H9 (cell line): ENCODE data around the gene NPAS2. TPM values are rescaled to one million over a fixed set of nuclear protein-coding genes. Genes with fewer than 3 reads are reported as not detected.

Source experiments
- DNase-seq: peaks from one replicate; pipeline ENCODE4 v3.0.0-alpha.2; 2017
- H2AFZ ChIP-seq: one replicate; pipeline ENCODE4 v1.6.1; 2013; ENCODE audit warnings: mild to moderate bottlenecking, low read length, control low read depth, moderate library complexity
- H2AK5ac ChIP-seq: 2 replicates; pipeline ENCODE4 v1.6.1; 2013; ENCODE audit warnings: low read length, control low read depth, mixed read lengths; ENCODE audit not compliant: insufficient read length
- H2BK120ac ChIP-seq: one replicate; pipeline ENCODE4 v1.6.1; 2013; ENCODE audit warnings: low read depth, mild to moderate bottlenecking, low read length, control low read depth, inconsistent platforms; ENCODE audit not compliant: poor library complexity, severe bottlenecking
- H2BK12ac ChIP-seq: 2 replicates; pipeline ENCODE4 v1.6.1; 2013; ENCODE audit warnings: low read length, control low read depth, mixed read lengths, low read depth; ENCODE audit not compliant: insufficient read length
- H2BK15ac ChIP-seq: 2 replicates; pipeline ENCODE4 v1.6.1; 2013; ENCODE audit warnings: low read depth, low read length, control low read depth
- H2BK20ac ChIP-seq: one replicate; pipeline ENCODE4 v1.6.1; 2013; ENCODE audit warnings: low read depth, mild to moderate bottlenecking, low read length, control low read depth, inconsistent platforms; ENCODE audit not compliant: poor library complexity, severe bottlenecking
- H2BK5ac ChIP-seq: 2 replicates; pipeline ENCODE4 v1.6.1; 2013; ENCODE audit warnings: low read length, control low read depth, mixed read lengths; ENCODE audit not compliant: insufficient read length
- H3K14ac ChIP-seq: 2 replicates; pipeline ENCODE4 v1.6.1; 2013; ENCODE audit warnings: low read length, control low read depth; ENCODE audit not compliant: insufficient read depth
- H3K18ac ChIP-seq: 2 replicates; pipeline ENCODE4 v1.6.1; 2013; ENCODE audit warnings: low read depth, mild to moderate bottlenecking, mixed read lengths, low read length, control low read depth; ENCODE audit not compliant: insufficient read length
- H3K23ac ChIP-seq: 2 replicates; pipeline ENCODE4 v1.6.1; 2013; ENCODE audit warnings: low read length, control low read depth, mixed read lengths, low read depth; ENCODE audit not compliant: insufficient read length
- H3K23me2 ChIP-seq: 2 replicates; pipeline ENCODE4 v1.6.1; 2013; ENCODE audit warnings: low read depth, mild to moderate bottlenecking, mixed read lengths, low read length, control low read depth; ENCODE audit not compliant: insufficient read length, poor library complexity, severe bottlenecking
- H3K27ac ChIP-seq: 2 replicates; pipeline ENCODE4 v1.5.1; 2013; ENCODE audit warnings: low read length, control low read depth, mixed read lengths, low read depth; ENCODE audit not compliant: insufficient read length
- H3K27me3 ChIP-seq: 2 replicates; pipeline ENCODE4 v1.6.1; 2013; ENCODE audit warnings: low read length, control low read depth, inconsistent platforms; ENCODE audit not compliant: insufficient read depth
- H3K4ac ChIP-seq: 2 replicates; pipeline ENCODE4 v1.6.1; 2013; ENCODE audit warnings: low read depth, mild to moderate bottlenecking, control low read depth, inconsistent platforms, low read length, moderate library complexity
- H3K4me1 ChIP-seq: 2 replicates; pipeline ENCODE4 v1.6.1; 2013; ENCODE audit warnings: low read length, control low read depth, inconsistent platforms; ENCODE audit not compliant: insufficient read depth
- H3K4me2 ChIP-seq: 2 replicates; pipeline ENCODE4 v1.6.1; 2013; ENCODE audit warnings: low read length, control low read depth, mixed read lengths; ENCODE audit not compliant: insufficient read length, insufficient read depth
- H3K56ac ChIP-seq: 2 replicates; pipeline ENCODE4 v1.6.1; 2013; ENCODE audit warnings: low read depth, mild to moderate bottlenecking, mixed read lengths, low read length, control low read depth; ENCODE audit not compliant: insufficient read length
- H3K79me1 ChIP-seq: 2 replicates; pipeline ENCODE4 v1.6.1; 2013; ENCODE audit warnings: low read depth, mild to moderate bottlenecking, moderate library complexity, low read length, control low read depth, inconsistent platforms; ENCODE audit not compliant: insufficient read depth, poor library complexity, severe bottlenecking
- H3K79me2 ChIP-seq: 2 replicates; pipeline ENCODE4 v1.6.1; 2013; ENCODE audit warnings: low read length, control low read depth, inconsistent platforms; ENCODE audit not compliant: insufficient read depth
- H3K9ac ChIP-seq: 2 replicates; pipeline ENCODE4 v1.6.1; 2013; ENCODE audit warnings: low read length, control low read depth, mixed read lengths; ENCODE audit not compliant: insufficient read length; ENCODE audit errors: extremely low read depth
- H3K9me3 ChIP-seq: one replicate; pipeline ENCODE4 v1.6.1; 2013; ENCODE audit warnings: low read depth, low read length, inconsistent platforms; ENCODE audit not compliant: control insufficient read depth
- H3T11ph ChIP-seq: one replicate; pipeline ENCODE4 v1.6.1; 2013; ENCODE audit warnings: mild to moderate bottlenecking, low read length, control low read depth, inconsistent platforms
- H4K20me1 ChIP-seq: one replicate; pipeline ENCODE4 v1.6.1; 2013; ENCODE audit not compliant: control insufficient read depth, insufficient read length, insufficient read depth
- H4K5ac ChIP-seq: 2 replicates; pipeline ENCODE4 v1.6.1; 2013; ENCODE audit warnings: low read depth, mild to moderate bottlenecking, mixed read lengths, low read length, control low read depth; ENCODE audit not compliant: insufficient read length
- H4K8ac ChIP-seq: replicated peaks from 2 replicates; pipeline ENCODE4 v1.6.1; 2013; ENCODE audit warnings: low read length, control low read depth, mixed read lengths, low read depth; ENCODE audit not compliant: insufficient read length
- H4K91ac ChIP-seq: 2 replicates; pipeline ENCODE4 v1.6.1; 2013; ENCODE audit warnings: low read depth, mild to moderate bottlenecking, moderate library complexity, mixed read lengths, low read length, control low read depth; ENCODE audit not compliant: insufficient read length
- H3K27ac Mint-ChIP-seq, 3 experiments: 2 replicates in 2 of 3; 3 replicates in 1 of 3; pipeline ENCODE4 v1.8.0; 2020 to 2021; ENCODE audit warnings: mixed read lengths in 3 of 3, mild to moderate bottlenecking in 1 of 3, moderate library complexity in 1 of 3
- H3K27me3 Mint-ChIP-seq: 2 replicates; pipeline ENCODE4 v1.8.0; 2021; ENCODE audit warnings: low read depth, mild to moderate bottlenecking, moderate library complexity, mixed read lengths
- H3K36me3 Mint-ChIP-seq, 3 experiments: 2 replicates in 2 of 3; 3 replicates in 1 of 3; pipeline ENCODE4 v1.8.0; 2020 to 2021; ENCODE audit warnings: low read depth in 3 of 3, mixed read lengths in 3 of 3; ENCODE audit not compliant: insufficient read depth in 1 of 3
- H3K4me1 Mint-ChIP-seq, 2 experiments: 2 replicates each; pipeline ENCODE4 v1.8.0; 2020; ENCODE audit warnings: mixed read lengths in 2 of 2
- H3K4me3 Mint-ChIP-seq, 2 experiments: 2 replicates in 1 of 2; 3 replicates in 1 of 2; pipeline ENCODE4 v1.8.0; 2020 to 2021; ENCODE audit warnings: mild to moderate bottlenecking in 2 of 2, mixed read lengths in 2 of 2, moderate library complexity in 1 of 2
- H3K9me3 Mint-ChIP-seq, 2 experiments: 2 replicates in 1 of 2; 3 replicates in 1 of 2; pipeline ENCODE4 v1.8.0; 2020; ENCODE audit warnings: mild to moderate bottlenecking in 2 of 2, mixed read lengths in 2 of 2, moderate library complexity in 1 of 2
- WGBS: extraction: QIAGEN DNeasy Blood & Tissue Kit; methylation state at CpG from one replicate; pipeline ENCODE4 v1.1.7; 2013; ENCODE audit warnings: missing lambda C conversion rate, low lambda C conversion rate, mixed read lengths; ENCODE audit not compliant: insufficient read length; ENCODE audit errors: extremely low coverage; 5-methylcytosine and 5-hydroxymethylcytosine counted together
- total RNA-seq: library from RNA; stranded (reverse); gene quantifications from 2 replicates; pipeline ENCODE4 v1.2.1, GENCODE V29; 2021
- TF ChIP-seq, protein P1 (sequence below): fragments of 200-600 bp; sonication (generic); conservative IDR thresholded peaks from 3 replicates; pipeline ENCODE4 v1.8.0; 2021; ENCODE audit warnings: antibody characterized with exemption, mild to moderate bottlenecking

Gene NPAS2
- total RNA-seq, 1 experiment from 2014 or later, result 1.3 TPM

DNA sequence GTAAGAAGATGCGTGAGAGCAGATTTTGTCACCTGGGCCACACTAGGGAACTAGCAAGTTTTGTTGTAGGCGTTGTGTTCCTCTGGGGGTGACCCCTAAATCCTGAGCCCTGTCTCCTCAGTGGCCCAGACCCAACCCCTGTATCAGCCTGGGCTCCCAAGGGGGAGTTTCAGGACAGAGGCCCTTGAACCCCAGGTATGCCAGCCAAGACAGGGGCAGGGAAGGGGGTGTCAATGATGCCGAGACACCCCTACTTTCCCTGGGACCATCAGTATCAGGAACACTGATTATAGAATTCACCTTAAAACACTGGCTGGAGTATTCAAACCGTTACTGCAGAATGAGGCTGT lies 143.1 kb downstream of the NPAS2 start:
- no peak overlapping the region for H4K8ac ChIP-seq
- no peaks in the 10 kb centered on the region for H3K23me2 ChIP-seq
- TF ChIP-seq, protein P1, sequence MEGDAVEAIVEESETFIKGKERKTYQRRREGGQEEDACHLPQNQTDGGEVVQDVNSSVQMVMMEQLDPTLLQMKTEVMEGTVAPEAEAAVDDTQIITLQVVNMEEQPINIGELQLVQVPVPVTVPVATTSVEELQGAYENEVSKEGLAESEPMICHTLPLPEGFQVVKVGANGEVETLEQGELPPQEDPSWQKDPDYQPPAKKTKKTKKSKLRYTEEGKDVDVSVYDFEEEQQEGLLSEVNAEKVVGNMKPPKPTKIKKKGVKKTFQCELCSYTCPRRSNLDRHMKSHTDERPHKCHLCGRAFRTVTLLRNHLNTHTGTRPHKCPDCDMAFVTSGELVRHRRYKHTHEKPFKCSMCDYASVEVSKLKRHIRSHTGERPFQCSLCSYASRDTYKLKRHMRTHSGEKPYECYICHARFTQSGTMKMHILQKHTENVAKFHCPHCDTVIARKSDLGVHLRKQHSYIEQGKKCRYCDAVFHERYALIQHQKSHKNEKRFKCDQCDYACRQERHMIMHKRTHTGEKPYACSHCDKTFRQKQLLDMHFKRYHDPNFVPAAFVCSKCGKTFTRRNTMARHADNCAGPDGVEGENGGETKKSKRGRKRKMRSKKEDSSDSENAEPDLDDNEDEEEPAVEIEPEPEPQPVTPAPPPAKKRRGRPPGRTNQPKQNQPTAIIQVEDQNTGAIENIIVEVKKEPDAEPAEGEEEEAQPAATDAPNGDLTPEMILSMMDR, result no peak
- no peak overlapping the region for H3K9ac ChIP-seq
- no peak for DNase-seq
- no peak overlapping the region for H3K23ac ChIP-seq
- Mint-ChIP-seq H3K4me1 (peaks cover 11 to 17% of the 10 kb centered on the region in 2 experiments; a peak in 3 of 4 replicates), H3K4me3 (no peak overlapping the region), H3K36me3 (no peaks in the 10 kb centered on the region), H3K9me3 (no peaks in the 10 kb centered on the region), H3K27me3 (no peaks in the 10 kb centered on the region; the same call in none of the 2 replicates), H3K27ac (no peak overlapping the region)
- H3T11ph ChIP-seq, result no peak overlapping the region
- H2AFZ ChIP-seq, result no peak overlapping the region
- H2BK20ac ChIP-seq, result no peak overlapping the region
- H3K4me1 ChIP-seq, result no peaks in the 10 kb centered on the region
- no peaks in the 10 kb centered on the region for H3K79me2 ChIP-seq
- no peak overlapping the region for H4K91ac ChIP-seq
- H3K9me3 ChIP-seq, result no peaks in the 10 kb centered on the region
- H2BK12ac ChIP-seq, result no peak overlapping the region
- no peaks in the 10 kb centered on the region for H3K79me1 ChIP-seq
- H2BK15ac ChIP-seq, result no peak overlapping the region
- no peak overlapping the region for H2BK5ac ChIP-seq
- H3K27ac ChIP-seq, result no peak overlapping the region
- H2AK5ac ChIP-seq, result no peak overlapping the region
- no peak overlapping the region for H3K4me2 ChIP-seq
- no peak overlapping the region for H4K5ac ChIP-seq
- no CpG with 5 or more reads among the region's 4 CpGs for WGBS
- H2BK120ac ChIP-seq, result no peak overlapping the region
- no peak overlapping the region for H3K14ac ChIP-seq
- H3K56ac ChIP-seq, result no peak overlapping the region
- no peak overlapping the region for H3K18ac ChIP-seq
- H3K4ac ChIP-seq, result no peak overlapping the region
- no peaks in the 10 kb centered on the region for H4K20me1 ChIP-seq
- no peaks in the 10 kb centered on the region for H3K27me3 ChIP-seq
